Astrocyte (in vitro differentiated cells and primary cell): ENCODE results near the gene HNRNPD.
"Not testable (repeated sequence)": the region's sequence is repeated elsewhere in the genome, so short reads cannot be mapped to it uniquely, and the experiment has no call there.

Experiments used
- EZH2 ChIP-seq: IDR thresholded peaks from 2 replicates; pipeline ENCODE4 v1.6.1; 2012; ENCODE audit warnings: mild to moderate bottlenecking, low read length, inconsistent platforms; ENCODE audit not compliant: insufficient read depth
- TF ChIP-seq, protein P1 (sequence below): IDR thresholded peaks from 2 replicates; pipeline ENCODE4 v1.5.1; 2011; ENCODE audit warnings: low read depth, mild to moderate bottlenecking, inconsistent platforms, low read length, moderate library complexity; ENCODE audit not compliant: insufficient read depth

DNA sequence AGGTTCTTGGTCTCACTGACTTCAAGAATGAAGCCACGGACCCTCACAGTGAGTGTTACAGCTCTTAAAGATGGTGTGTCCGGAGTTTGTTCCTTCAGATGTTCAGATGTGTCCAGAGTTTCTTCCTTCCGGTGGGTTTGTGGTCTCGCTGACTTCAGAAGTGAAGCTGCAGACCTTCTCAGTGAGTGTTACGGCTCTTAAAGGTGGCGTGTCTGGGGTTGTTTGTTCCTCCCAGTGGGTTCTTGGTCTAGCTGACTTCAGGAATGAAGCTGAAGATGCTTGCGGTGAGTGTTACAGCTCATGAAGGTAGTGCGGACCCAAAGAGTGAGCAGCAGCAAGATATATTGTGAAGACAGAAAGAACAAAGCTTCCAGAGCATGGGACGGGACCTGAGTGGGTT lies 40.1 kb downstream of the HNRNPD start:
- TF ChIP-seq EZH2: not testable (repeated sequence)
- TF ChIP-seq, protein P1, sequence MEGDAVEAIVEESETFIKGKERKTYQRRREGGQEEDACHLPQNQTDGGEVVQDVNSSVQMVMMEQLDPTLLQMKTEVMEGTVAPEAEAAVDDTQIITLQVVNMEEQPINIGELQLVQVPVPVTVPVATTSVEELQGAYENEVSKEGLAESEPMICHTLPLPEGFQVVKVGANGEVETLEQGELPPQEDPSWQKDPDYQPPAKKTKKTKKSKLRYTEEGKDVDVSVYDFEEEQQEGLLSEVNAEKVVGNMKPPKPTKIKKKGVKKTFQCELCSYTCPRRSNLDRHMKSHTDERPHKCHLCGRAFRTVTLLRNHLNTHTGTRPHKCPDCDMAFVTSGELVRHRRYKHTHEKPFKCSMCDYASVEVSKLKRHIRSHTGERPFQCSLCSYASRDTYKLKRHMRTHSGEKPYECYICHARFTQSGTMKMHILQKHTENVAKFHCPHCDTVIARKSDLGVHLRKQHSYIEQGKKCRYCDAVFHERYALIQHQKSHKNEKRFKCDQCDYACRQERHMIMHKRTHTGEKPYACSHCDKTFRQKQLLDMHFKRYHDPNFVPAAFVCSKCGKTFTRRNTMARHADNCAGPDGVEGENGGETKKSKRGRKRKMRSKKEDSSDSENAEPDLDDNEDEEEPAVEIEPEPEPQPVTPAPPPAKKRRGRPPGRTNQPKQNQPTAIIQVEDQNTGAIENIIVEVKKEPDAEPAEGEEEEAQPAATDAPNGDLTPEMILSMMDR: not testable (repeated sequence)
